Measurements from ENCODE around the gene VPS33A. TPM values are rescaled to one million over a fixed set of nuclear protein-coding genes. Genes with fewer than 3 reads are reported as not detected.

VPS33A gene
- total and polyA plus RNA-seq, 2 of the 8 experiments (the other 6 are each of a cell fraction or from before 2014, with no cell fraction given) = 16.4 to 41.8 TPM

- Histone ChIP-seq H3K9me3 (ENCODE audit: insufficient read depth in 2 of 2, low read depth in 1 of 2, low read length in 1 of 2) (no peaks in the 10 kb centered on the region), H3K27me3 (replicated peaks in 1 of 4; ENCODE audit: control insufficient read depth in 3 of 4, extremely low read depth in 1 of 4, insufficient read depth in 3 of 4, low read length in 3 of 4) (no peaks in the 10 kb centered on the region; a peak in 2 of 7 replicates), H4K91ac (replicated peaks; ENCODE audit: insufficient read length, low read length) (no peak overlapping the region), H2AK5ac (ENCODE audit: low read depth, low read length) (no peak overlapping the region), H3K56ac (replicated peaks; ENCODE audit: insufficient read length, low read depth, low read length) (no peak overlapping the region), H2BK12ac (ENCODE audit: low read depth, low read length) (no peak overlapping the region), H3K9ac (replicated peaks in 1 of 4; ENCODE audit: extremely low read depth in 1 of 4, low read depth in 3 of 4, low read length in 3 of 4) (no peak overlapping the region), H2BK5ac (ENCODE audit: low read depth, low read length) (no peak overlapping the region), H2BK20ac (ENCODE audit: low read length) (no peak overlapping the region), H4K20me1 (replicated peaks in 1 of 2; ENCODE audit: control insufficient read depth in 1 of 2, insufficient read depth in 2 of 2, low read length in 2 of 2) (peaks cover 0 to 5% of the 10 kb centered on the region in 2 experiments), H3K4me2 (ENCODE audit: insufficient read depth in 1 of 2, low read depth in 2 of 2, low read length in 2 of 2) (no peak overlapping the region), H3K27ac (ENCODE audit: low read depth, low read length) (no peak overlapping the region), H4K8ac (ENCODE audit: extremely low read depth, insufficient read depth, low read length) (no peak overlapping the region), H3K36me3 (ENCODE audit: control insufficient read depth in 2 of 4, insufficient read depth in 4 of 4, low read length in 3 of 4) (peaks cover 5 to 26% (median 12%) of the 10 kb centered on the region in 4 experiments), H3K14ac (ENCODE audit: insufficient read length) (no peak overlapping the region), H3K18ac (ENCODE audit: extremely low read depth, low read length) (no peak overlapping the region), H3K79me1 (ENCODE audit: low read depth, low read length) (no peaks in the 10 kb centered on the region), H3K4ac (replicated peaks; ENCODE audit: insufficient read length, low read depth, low read length) (no peak overlapping the region), H3K4me1 (replicated peaks in 1 of 4; ENCODE audit: control insufficient read depth in 3 of 4, insufficient read depth in 4 of 4, low read length in 3 of 4) (peaks cover 0 to 7% (median 6%) of the 10 kb centered on the region in 4 experiments; a peak in 5 of 7 replicates), H3K23ac (ENCODE audit: insufficient read length) (no peak overlapping the region), H3K4me3 (ENCODE audit: extremely low read depth in 1 of 4, insufficient read depth in 2 of 4, low read depth in 3 of 4, low read length in 4 of 4) (no peak overlapping the region), H2BK120ac (replicated peaks; ENCODE audit: low read depth, low read length) (no peak overlapping the region), H4K5ac (ENCODE audit: insufficient read length, low read depth, low read length) (no peak overlapping the region), H2BK15ac (ENCODE audit: low read length) (no peak overlapping the region), H3K23me2 (ENCODE audit: low read depth, low read length) (peaks cover 2% of the 10 kb centered on the region; the same call in 1 of the 2 replicates), H2AFZ (ENCODE audit: low read length) (no peak overlapping the region), H3K79me2 (ENCODE audit: control insufficient read depth in 1 of 2, insufficient read depth in 2 of 2, low read length in 2 of 2) (no peaks in the 10 kb centered on the region)
- POLR2A ChIA-PET (ENCODE audit: partially characterized antibody) = interaction anchor here (1.0 to 1.3 kb wide), 2 partner anchors 8 kb away, joined by 3 read pairs; no protein-coding TSS in a partner anchor
- DNase-seq (ENCODE audit: low read depth in 1 of 2, low spot score in 2 of 2) (no peak), FAIRE-seq (no peak)
- TF ChIP-seq RXRA (IDR thresholded peaks at IDR 0.05; ENCODE audit: insufficient read depth, low read depth, low read length) (no peak), HDAC2 (IDR thresholded peaks at IDR 0.05; ENCODE audit: borderline replicate concordance in 1 of 2, low read depth in 2 of 2, low read length in 2 of 2) (no peak), CBX5 (IDR thresholded peaks at IDR 0.05; ENCODE audit: low read depth, low read length) (no peak), KDM4A (IDR thresholded peaks at IDR 0.05; ENCODE audit: low read depth, low read length, severe bottlenecking) (no peak)
- WGBS, 2 experiments (ENCODE audit: extremely low coverage in 1 of 2, insufficient coverage in 1 of 2, insufficient read length in 1 of 2, insufficient replicate concordance in 2 of 2, low coverage in 1 of 2, low lambda C conversion rate in 2 of 2, missing lambda C conversion rate in 1 of 2) = 67% methylated on average over 6 of the region's 6 CpGs; no CpG with 5 or more reads in 1 of the 2 experiments
- CTCF ChIA-PET (ENCODE audit: partially characterized antibody) = interaction anchor here (1.2 kb wide), 1 partner anchor 15 kb away, joined by 4 read pairs; no protein-coding TSS in a partner anchor
These were observed 35.5 kb downstream of the VPS33A start for GRCh38 chr12:122230798-122231197.
